GM23338 (cell line): ENCODE measurements around the gene MAN2C1. TPM values are rescaled to one million over a fixed set of nuclear protein-coding genes. Genes with fewer than 3 reads are reported as not detected.

Experiments
- ATAC-seq: fragments of 200-7000 bp; cut with Tn5 transposase; 3 replicates; pipeline ENCODE4 v1.9.1; 2020
- DNase-seq: peaks from one replicate; pipeline ENCODE4 v3.0.0-alpha.2; 2015; ENCODE audit warnings: low spot score
- H2AFZ ChIP-seq: fragments of 200-600 bp; sonication (generic); 2 replicates; pipeline ENCODE4 v1.8.0; 2016; ENCODE audit warnings: antibody characterized with exemption, mild to moderate bottlenecking, moderate library complexity
- H3F3A ChIP-seq: fragments of 200-600 bp; sonication (generic); replicated peaks from 2 replicates; pipeline ENCODE4 v1.8.0; 2017; ENCODE audit warnings: antibody characterized with exemption, mixed run types, low read depth
- H3K27ac ChIP-seq: fragments of 200-600 bp; sonication (generic); 2 replicates; pipeline ENCODE4 v1.6.1; 2016; ENCODE audit warnings: low read depth
- H3K27me3 ChIP-seq: fragments of 200-600 bp; sonication (generic); 2 replicates; pipeline ENCODE4 v1.8.0; 2016; ENCODE audit warnings: mild to moderate bottlenecking, mixed run types, moderate library complexity; ENCODE audit not compliant: insufficient read depth
- H3K36me3 ChIP-seq: fragments of 200-600 bp; sonication (generic); 2 replicates; pipeline ENCODE4 v1.8.0; 2016; ENCODE audit warnings: mild to moderate bottlenecking; ENCODE audit not compliant: insufficient read depth
- H3K4me1 ChIP-seq: fragments of 200-600 bp; sonication (generic); 2 replicates; pipeline ENCODE4 v1.8.0; 2016; ENCODE audit warnings: mild to moderate bottlenecking, moderate library complexity; ENCODE audit not compliant: insufficient read depth
- H3K4me2 ChIP-seq: fragments of 200-600 bp; sonication (generic); 2 replicates; pipeline ENCODE4 v1.7.1; 2017; ENCODE audit warnings: mixed run types
- H3K4me3 ChIP-seq: fragments of 200-600 bp; sonication (generic); 2 replicates; pipeline ENCODE4 v1.6.1; 2016; ENCODE audit warnings: mixed run types
- H3K79me2 ChIP-seq: fragments of 200-600 bp; sonication (generic); replicated peaks from 2 replicates; pipeline ENCODE4 v1.8.0; 2017; ENCODE audit warnings: mild to moderate bottlenecking; ENCODE audit not compliant: insufficient read depth
- H3K9me2 ChIP-seq: fragments of 200-600 bp; sonication (generic); 2 replicates; pipeline ENCODE4 v1.8.0; 2017; ENCODE audit not compliant: insufficient read depth
- H4K20me1 ChIP-seq: fragments of 200-600 bp; sonication (generic); replicated peaks from 2 replicates; pipeline ENCODE4 v1.8.0; 2017; ENCODE audit warnings: mild to moderate bottlenecking; ENCODE audit not compliant: insufficient read depth
- H3K27ac Mint-ChIP-seq: 2 replicates; pipeline ENCODE4 v1.8.0; 2020; ENCODE audit warnings: inconsistent platforms, mild to moderate bottlenecking, moderate library complexity, mixed read lengths
- H3K27me3 Mint-ChIP-seq: 3 replicates; pipeline ENCODE4 v1.8.0; 2022; ENCODE audit warnings: low read depth, mild to moderate bottlenecking, moderate library complexity, mixed read lengths, inconsistent platforms; ENCODE audit not compliant: insufficient read depth, poor library complexity
- H3K36me3 Mint-ChIP-seq: 3 replicates; pipeline ENCODE4 v1.8.0; 2021; ENCODE audit warnings: low read depth, mild to moderate bottlenecking, inconsistent platforms, moderate library complexity, mixed read lengths
- H3K4me1 Mint-ChIP-seq: 3 replicates; pipeline ENCODE4 v1.8.0; 2020; ENCODE audit warnings: mild to moderate bottlenecking, inconsistent platforms, mixed read lengths
- H3K4me3 Mint-ChIP-seq: 3 replicates; pipeline ENCODE4 v1.8.0; 2021; ENCODE audit warnings: moderate library complexity, mild to moderate bottlenecking, inconsistent platforms, mixed read lengths
- H3K9me3 Mint-ChIP-seq: 3 replicates; pipeline ENCODE4 v1.8.0; 2020; ENCODE audit warnings: moderate library complexity, mild to moderate bottlenecking, inconsistent platforms, mixed read lengths
- CTCF ChIP-seq, 2 experiments: fragments of 200-600 bp in 1 of 2; sonication (generic) in 1 of 2; conservative IDR thresholded peaks; 2 replicates each; pipeline versions ENCODE4 v1.5.1 to v1.6.1; 2016 to 2017; ENCODE audit warnings: antibody characterized with exemption in 2 of 2, low read depth in 2 of 2, mild to moderate bottlenecking in 2 of 2, moderate library complexity in 1 of 2
- EZH2phosphoT487 ChIP-seq: fragments of 200-600 bp; sonication (generic); IDR thresholded peaks from one replicate; pipeline ENCODE4 v1.8.1; 2018; ENCODE audit warnings: antibody characterized with exemption; ENCODE audit not compliant: unreplicated experiment
- JUNB ChIP-seq: IDR thresholded peaks from one replicate; pipeline ENCODE4 v1.6.1; 2016; ENCODE audit warnings: antibody characterized with exemption; ENCODE audit not compliant: unreplicated experiment
- POLR2AphosphoS5 ChIP-seq: IDR thresholded peaks from 2 replicates; pipeline ENCODE4 v1.6.1; 2016; ENCODE audit warnings: antibody characterized with exemption, low read depth
- REST ChIP-seq: IDR thresholded peaks from one replicate; pipeline ENCODE4 v1.6.1; 2018; ENCODE audit warnings: antibody characterized with exemption; ENCODE audit not compliant: unreplicated experiment
- STAT1 ChIP-seq: IDR thresholded peaks from one replicate; pipeline ENCODE4 v1.6.1; 2016; ENCODE audit warnings: antibody characterized with exemption; ENCODE audit not compliant: unreplicated experiment
- ZNF331 ChIP-seq: fragments of 250-450 bp; sonication (Bioruptor Pico); IDR thresholded peaks from 2 replicates; pipeline ENCODE4 v1.5.0; 2020; ENCODE audit warnings: low read depth, mild to moderate bottlenecking, moderate library complexity
- ZNF462 ChIP-seq: fragments of 250-450 bp; sonication (Bioruptor Pico); IDR thresholded peaks from 2 replicates; pipeline ENCODE4 v1.5.0; 2020; ENCODE audit warnings: mild to moderate bottlenecking, moderate library complexity
- polyA plus RNA-seq: library from polyadenylated mRNA; unstranded; fragments of >200 nt; fragmentation: Nextera tagmentation; extraction: Ambion mirVana; gene quantifications from 2 replicates; pipeline ENCODE4 v1.2.1, GENCODE V29; 2016
- total RNA-seq: library from RNA; depleted of rRNA; stranded (reverse); fragments of >200 nt; shearing (Covaris generic); gene quantifications from 2 replicates; pipeline ENCODE4 v1.2.3, GENCODE V29; 2014

MAN2C1 gene
- total and polyA plus RNA-seq, 2 experiments from 2014 or later = 42.3 to 129 TPM

- Mint-ChIP-seq H3K27me3 (no peaks in the 10 kb centered on the region), H3K27ac (no peak overlapping the region), H3K4me1 (no peaks in the 10 kb centered on the region), H3K4me3 (no peak overlapping the region), H3K36me3 (no peaks in the 10 kb centered on the region), H3K9me3 (no peaks in the 10 kb centered on the region)
- Histone ChIP-seq H3K4me1 (no peaks in the 10 kb centered on the region), H3K27ac (no peak overlapping the region), H4K20me1 (no peaks in the 10 kb centered on the region), H3K27me3 (no peaks in the 10 kb centered on the region), H2AFZ (peak overlapping the region; percentile 77), H3K36me3 (no peaks in the 10 kb centered on the region), H3F3A (no peaks in the 10 kb centered on the region), H3K9me2 (no peaks in the 10 kb centered on the region), H3K79me2 (no peaks in the 10 kb centered on the region), H3K4me3 (no peak overlapping the region), H3K4me2 (no peak overlapping the region)
- ATAC-seq (peak; percentile 100), DNase-seq (peak; percentile 93)
- no peak for TF ChIP-seq STAT1
- peak; percentile 80 to 98 for TF ChIP-seq CTCF (conservative IDR thresholded peaks at IDR 0.05; ENCODE audit: low read depth in 2 of 2)
These were observed 60.5 kb downstream of the MAN2C1 start for GRCh38 chr15:75307778-75308390.

- no peaks in the 10 kb centered on the region for H3K79me2 ChIP-seq
- H3K27ac ChIP-seq = no peak overlapping the region
- H3K9me3 Mint-ChIP-seq = no peaks in the 10 kb centered on the region
- no peaks in the 10 kb centered on the region for H3K27me3 Mint-ChIP-seq
- H2AFZ ChIP-seq = no peak overlapping the region
- H3K9me2 ChIP-seq = no peaks in the 10 kb centered on the region
- no peak for ATAC-seq
- H3F3A ChIP-seq = no peaks in the 10 kb centered on the region
- no peak overlapping the region for H3K27ac Mint-ChIP-seq
- no peaks in the 10 kb centered on the region for H3K36me3 Mint-ChIP-seq
- H3K27me3 ChIP-seq = no peaks in the 10 kb centered on the region
- no peaks in the 10 kb centered on the region for H3K4me1 Mint-ChIP-seq
- H3K4me1 ChIP-seq = no peaks in the 10 kb centered on the region
- no peaks in the 10 kb centered on the region for H3K36me3 ChIP-seq
- H3K4me3 ChIP-seq = no peak overlapping the region
- H4K20me1 ChIP-seq = no peaks in the 10 kb centered on the region
- no peak overlapping the region for H3K4me2 ChIP-seq
- H3K4me3 Mint-ChIP-seq = no peak overlapping the region
- DNase-seq = no peak
- no peak for TF ChIP-seq JUNB
- TF ChIP-seq ZNF331 (CRISPR knock-in tag) = no peak
- no peak for TF ChIP-seq POLR2AphosphoS5
- no peak for TF ChIP-seq REST
- TF ChIP-seq ZNF462 = no peak
- TF ChIP-seq EZH2phosphoT487 = no peak
These were observed 62.2 kb downstream of the MAN2C1 start for GRCh38 chr15:75306188-75306587.
